Ovary (tissue), 9 donors: ENCODE data around the gene AMOT. TPM values are rescaled to one million over a fixed set of nuclear protein-coding genes. Genes with fewer than 3 reads are reported as not detected.
A peak's percentile ranks its signal among the peaks of the same experiment; 100 is the strongest.

Experiments used
- DNase-seq, 5 donors: peaks; one replicate each; pipeline ENCODE4 v3.0.0-alpha.2; 2019 to 2020
- H3K27ac ChIP-seq, 2 donors: fragments of 200-600 bp; one replicate each; pipeline versions ENCODE4 v1.5.1 to v1.8.0; 2019 to 2022
- H3K27me3 ChIP-seq: fragments of 200-600 bp; one replicate; pipeline ENCODE4 v1.8.0; 2022
- H3K36me3 ChIP-seq: fragments of 200-600 bp; sonication (generic); one replicate; pipeline ENCODE4 v1.5.1; 2019
- H3K4me1 ChIP-seq: one replicate; pipeline ENCODE4 v1.8.1; 2013; ENCODE audit warnings: mild to moderate bottlenecking, moderate library complexity; ENCODE audit not compliant: insufficient read depth
- H3K4me3 ChIP-seq: fragments of 200-600 bp; sonication (generic); one replicate; pipeline ENCODE4 v1.5.1; 2017
- H3K9me3 ChIP-seq, 2 donors: fragments of 200-600 bp in 1 of 2; sonication (generic) in 1 of 2; one replicate each; pipeline versions ENCODE4 v1.5.1 to v1.8.1; 2013 to 2019; ENCODE audit warnings: mild to moderate bottlenecking in 1 of 2, moderate library complexity in 1 of 2
- CTCF ChIP-seq, 3 donors: fragments of 450-650 bp in 2 of 3; fragments of 200-600 bp in 1 of 3; IDR thresholded peaks; one replicate each; pipeline versions ENCODE4 v1.5.1 to v1.8.0; 2016 to 2022; ENCODE audit warnings: antibody characterized with exemption in 3 of 3, mild to moderate bottlenecking in 1 of 3
- EP300 ChIP-seq: sonication (generic); formaldehyde crosslinking; IDR thresholded peaks from one replicate; pipeline ENCODE4 v1.6.1; 2017; ENCODE audit warnings: antibody characterized with exemption
- POLR2A ChIP-seq: fragments of 450-650 bp; IDR thresholded peaks from one replicate; pipeline ENCODE4 v1.6.1; 2017; ENCODE audit warnings: antibody characterized with exemption, mild to moderate bottlenecking, moderate library complexity
- WGBS, 3 donors: extraction: QIAGEN DNeasy Blood & Tissue Kit in 1 of 3; methylation state at CpG; one replicate each; pipeline versions ENCODE4 v1.1.5 to v1.1.7; 2013 to 2017; 5-methylcytosine and 5-hydroxymethylcytosine counted together
- intact Hi-C, 4 donors: fragments of 100-400 bp; cut with DNase I; formaldehyde crosslinking; loops; one replicate each; pipeline versions ENCODE4 v1.11.0 to v1.15.1; 2022 to 2023
- polyA plus RNA-seq, 2 donors: library from polyadenylated mRNA; stranded (reverse); fragments of 200-250 nt in 1 of 2; fragments of 350-450 nt in 1 of 2; fragmentation: Illumina TruSeq in 1 of 2; extraction: RNeasy Lipid Tissue Mini Kit (QIAGEN cat#74804) in 1 of 2; gene quantifications; one replicate each; pipeline ENCODE4 v1.2.3, GENCODE V29; 2013 to 2014
- total RNA-seq, 7 donors: library from RNA; depleted of rRNA in 2 of 7; stranded (reverse); fragments of >200 nt in 2 of 7; fragmentation: NEBNext Ultra II Directional in 3 of 7; extraction: Animal tissue kit (Norgen Biotek cat#: 25700) in 3 of 7; gene quantifications; one replicate each; pipeline versions ENCODE4 v1.1.0 to v1.2.4, GENCODE V29; 2016 to 2023
- donor health status: DM: no; HTN: no; CAD: no; lungs with moderate emphysema.
- donor health status: DM: no; HTN: no; CAD: no.
- donor health status: Bipolar disorder and iron deficiency.
- donor health status: DM: yes; HTN: yes; CAD: no.
- donor health status: DM: no; HTN: no; CAD: no.
- donor health status: DM: yes; HTN: yes; CAD: no.

Gene AMOT
- total and polyA plus RNA-seq, 9 donors, result 3.2 to 38.5 (median 16.7) TPM

- H3K4me1 ChIP-seq, result no peaks in the 10 kb centered on the region
- no peaks in the 10 kb centered on the region for H3K27me3 ChIP-seq
- no peaks in the 10 kb centered on the region for H3K9me3 ChIP-seq
- H3K36me3 ChIP-seq, result no peaks in the 10 kb centered on the region
- peak overlapping the region in 1 of 2 donors; percentile 35 for H3K27ac ChIP-seq
- DNase-seq, result peak; percentile 40 to 62 (median 52)
- intact Hi-C loops, result no loop called here
- TF ChIP-seq CTCF (IDR thresholded peaks at IDR 0.05) (no peak), EP300 (no peak), POLR2A (no peak)
- no peak overlapping the region for H3K4me3 ChIP-seq
- WGBS, 3 donors, result 2 to 22% (median 8%) methylated on average over 4 of the region's 4 CpGs
Measured at GRCh38 chrX:112851806-112852205, 11.2 kb upstream of the AMOT start.

DNA sequence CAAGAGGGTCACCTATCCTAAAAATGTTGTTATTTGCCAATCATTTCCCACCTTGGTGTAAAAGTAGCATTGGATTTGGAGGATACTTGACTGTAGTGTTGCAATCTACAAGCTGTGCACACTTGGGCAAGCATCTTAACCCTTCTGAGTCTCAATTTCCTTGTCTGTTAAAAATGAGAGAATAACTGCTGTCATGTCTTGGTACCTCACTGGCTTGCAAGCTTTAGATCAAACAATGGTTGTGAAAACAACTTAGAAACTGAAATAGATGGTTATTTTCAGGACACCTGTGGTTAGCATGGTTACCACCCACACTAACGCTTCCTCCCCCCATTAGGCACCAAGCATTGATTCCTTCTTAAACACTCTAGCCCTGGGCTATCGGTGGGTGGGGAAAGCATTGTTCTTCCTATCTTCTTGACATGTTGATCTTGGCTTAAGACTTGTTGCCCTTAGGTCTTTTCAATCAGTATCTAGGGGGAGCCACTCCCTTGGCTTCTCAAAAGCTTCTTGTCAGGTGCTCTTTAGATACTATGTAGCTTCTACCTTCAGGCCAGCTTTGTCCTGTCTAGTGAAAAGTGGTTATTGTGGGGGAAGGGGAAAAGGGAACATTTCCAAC, 10.6 kb upstream of the AMOT start:
- intact Hi-C loops, result no loop called here
- WGBS, 3 donors, result 32 to 43% (median 43%) methylated on average over 2 of the region's 2 CpGs

GRCh38 chrX:112849016-112849415, 8.4 kb upstream of the AMOT start:
- H3K4me1 ChIP-seq, result no peaks in the 10 kb centered on the region
- H3K27me3 ChIP-seq, result no peaks in the 10 kb centered on the region
- H3K9me3 ChIP-seq, result no peaks in the 10 kb centered on the region
- H3K27ac ChIP-seq, result no peak overlapping the region
- DNase-seq, result no peak
- TF ChIP-seq EP300 (no peak), POLR2A (no peak), CTCF (IDR thresholded peaks at IDR 0.05) (no peak)
- intact Hi-C loops, result no loop called here
- no peaks in the 10 kb centered on the region for H3K36me3 ChIP-seq
- H3K4me3 ChIP-seq, result no peak overlapping the region

More for the DNA sequence above, 10.6 kb upstream of the AMOT start:
- Histone ChIP-seq H3K27me3 (no peaks in the 10 kb centered on the region), H3K4me3 (no peak overlapping the region), H3K4me1 (no peaks in the 10 kb centered on the region), H3K36me3 (no peaks in the 10 kb centered on the region), H3K27ac (peak overlapping the region in 1 of 2 donors; percentile 35), H3K9me3 (no peaks in the 10 kb centered on the region)
- TF ChIP-seq POLR2A (no peak), CTCF (IDR thresholded peaks at IDR 0.05) (no peak), EP300 (no peak)
- no peak for DNase-seq

- TF ChIP-seq POLR2A (no peak), EP300 (no peak), CTCF (IDR thresholded peaks at IDR 0.05) (no peak)
- no peak for DNase-seq
Measured at GRCh38 chrX:112846782-112847181, 6.2 kb upstream of the AMOT start.

More at GRCh38 chrX:112846782-112847181, 6.2 kb upstream of the AMOT start:
- H3K36me3 ChIP-seq, result no peaks in the 10 kb centered on the region
- no peak overlapping the region for H3K27ac ChIP-seq
- intact Hi-C loops, result no loop called here
- H3K4me1 ChIP-seq, result no peaks in the 10 kb centered on the region
- no peak overlapping the region for H3K4me3 ChIP-seq
- no peaks in the 10 kb centered on the region for H3K9me3 ChIP-seq
- 32 to 43% (median 33%) methylated on average over 2 of the region's 2 CpGs for WGBS, 3 donors
- H3K27me3 ChIP-seq, result no peaks in the 10 kb centered on the region
